GM18498 (cell line): ENCODE data around the gene MCF2L2.

Source experiments
- ATAC-seq: cut with Tn5 transposase; IDR thresholded peaks from one replicate; pipeline ENCODE4 v1.9.1; 2021; ENCODE audit warnings: mild to moderate bottlenecking, moderate library complexity; ENCODE audit not compliant: unreplicated experiment

MCF2L2 gene

GRCh38 chr3:183300996-183301562 lies 127.3 kb downstream of the MCF2L2 start:
- ATAC-seq = no peak

- ATAC-seq = no peak
Observed at GRCh38 chr3:183299976-183300375, 128.4 kb downstream of the MCF2L2 start.

- ATAC-seq = no peak
Observed at GRCh38 chr3:183298701-183299153, 129.7 kb downstream of the MCF2L2 start.

- ATAC-seq = no peak
Observed at GRCh38 chr3:183296944-183297343, 131.5 kb downstream of the MCF2L2 start.

DNA sequence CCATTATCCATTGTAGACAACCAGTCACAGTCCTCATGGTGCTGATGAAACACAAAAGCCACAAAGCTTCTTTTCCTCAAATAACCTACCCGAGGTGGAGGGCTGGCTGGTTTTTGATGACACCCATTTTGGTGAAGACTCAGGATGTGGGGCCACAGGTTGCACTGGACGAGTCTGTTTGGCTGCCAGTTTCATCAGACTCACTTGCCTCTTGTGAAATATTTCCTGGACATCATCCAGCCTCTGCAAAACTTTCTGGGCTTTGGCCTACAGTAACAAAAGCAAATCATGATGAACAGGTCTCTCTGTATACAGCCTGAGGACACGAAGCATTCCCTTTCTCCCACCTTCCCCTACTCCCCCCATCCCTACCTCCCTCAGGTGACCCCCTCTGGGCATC lies 133.2 kb downstream of the MCF2L2 start:
- ATAC-seq = no peak

DNA sequence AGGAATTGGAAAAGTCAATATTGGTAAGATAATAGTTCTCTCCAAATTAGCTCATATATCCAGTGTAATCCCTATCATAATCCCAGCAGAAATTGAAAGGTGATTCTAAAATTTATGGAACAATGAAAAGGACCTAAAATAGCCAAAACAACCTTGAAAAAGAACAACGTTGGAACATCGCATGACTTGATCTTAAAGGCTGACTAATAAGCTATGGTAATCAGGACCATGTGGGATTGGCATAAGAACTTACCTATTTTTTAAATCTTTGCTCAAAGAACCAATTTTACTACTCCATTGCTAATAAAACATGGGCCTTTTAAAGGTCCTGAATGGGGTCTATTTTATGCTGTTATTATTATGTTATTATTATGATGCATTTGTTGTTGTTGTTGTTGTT lies 134.5 kb downstream of the MCF2L2 start:
- no peak for ATAC-seq

DNA sequence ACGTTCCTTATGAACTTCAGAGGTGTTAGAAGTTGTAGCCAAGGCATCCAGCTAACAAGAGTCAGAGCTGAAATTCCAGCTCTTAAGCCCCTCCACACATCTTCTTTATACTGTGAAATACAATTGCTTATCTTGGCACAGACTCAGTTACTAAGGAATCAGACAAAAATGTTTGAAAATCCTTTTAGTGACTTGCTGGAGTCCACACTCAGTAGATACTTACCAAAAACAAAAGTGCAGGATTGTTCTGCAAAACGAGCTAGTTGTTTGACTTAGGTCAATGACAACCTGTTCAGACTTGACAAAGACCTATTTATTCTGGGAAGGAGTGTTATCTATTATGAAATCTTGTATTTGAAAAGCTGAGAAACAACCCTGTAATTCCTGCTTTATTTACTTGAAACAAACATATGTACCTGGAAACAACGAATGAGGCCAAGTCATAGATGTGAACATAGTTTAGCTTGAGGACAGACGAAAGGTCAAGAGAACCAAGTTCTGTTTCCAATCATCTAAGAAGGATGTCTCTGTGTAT lies 136.9 kb downstream of the MCF2L2 start:
- ATAC-seq = no peak

DNA sequence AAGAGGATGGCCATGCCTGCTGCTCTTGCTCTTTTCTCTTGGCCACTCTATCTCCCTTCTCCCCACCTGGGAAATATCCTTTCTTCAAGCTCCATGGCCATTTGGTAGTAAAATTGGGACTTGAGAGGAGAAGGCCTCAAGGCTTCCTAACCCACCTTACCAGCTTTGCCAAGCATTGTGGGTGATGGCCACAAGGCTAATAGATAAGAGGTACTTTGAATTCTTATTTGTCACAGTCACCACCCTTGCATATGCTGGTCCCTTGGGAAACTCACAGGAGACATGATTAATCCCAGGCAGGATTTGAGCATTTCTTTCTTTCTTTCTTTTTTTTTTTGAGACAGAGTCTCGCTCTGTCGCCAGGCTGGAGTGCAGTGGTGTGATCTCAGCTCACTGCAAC lies 138.2 kb downstream of the MCF2L2 start:
- no peak for ATAC-seq

GRCh38 chr3:183288117-183288516 lies 140.3 kb downstream of the MCF2L2 start:
- ATAC-seq = no peak

- ATAC-seq = no peak
Observed at GRCh38 chr3:183287301-183287971, 141.0 kb downstream of the MCF2L2 start.

DNA sequence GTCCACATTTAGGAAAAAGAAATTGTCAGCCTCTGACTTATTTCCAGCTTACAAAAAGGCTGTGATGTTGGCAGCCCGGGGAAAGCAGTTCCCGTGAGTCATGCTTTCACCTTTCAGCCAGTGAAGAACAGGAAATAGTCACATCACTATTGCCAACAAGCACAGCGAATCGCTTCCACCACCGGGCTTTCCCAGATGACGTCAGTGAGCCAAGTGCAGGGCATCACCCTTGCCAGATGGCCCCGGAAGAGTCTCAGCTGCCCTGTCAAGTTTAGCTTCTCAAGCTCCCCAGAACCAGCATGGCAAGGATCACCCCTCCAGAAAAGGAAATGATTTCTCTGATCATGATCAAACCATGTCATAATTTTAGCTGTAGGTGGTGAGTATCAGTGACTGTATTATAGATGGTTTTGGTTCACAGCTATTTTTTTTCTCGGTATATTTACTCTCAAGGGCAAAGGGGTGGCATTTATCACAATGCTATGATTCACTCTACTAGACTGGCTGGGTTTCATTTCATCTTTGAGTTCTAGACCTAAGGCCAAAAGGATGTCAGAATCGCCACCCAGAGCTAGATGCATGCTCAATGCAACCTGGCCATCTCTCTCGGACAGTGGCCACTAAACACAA lies 142.5 kb downstream of the MCF2L2 start:
- peak; percentile 97 for ATAC-seq

DNA sequence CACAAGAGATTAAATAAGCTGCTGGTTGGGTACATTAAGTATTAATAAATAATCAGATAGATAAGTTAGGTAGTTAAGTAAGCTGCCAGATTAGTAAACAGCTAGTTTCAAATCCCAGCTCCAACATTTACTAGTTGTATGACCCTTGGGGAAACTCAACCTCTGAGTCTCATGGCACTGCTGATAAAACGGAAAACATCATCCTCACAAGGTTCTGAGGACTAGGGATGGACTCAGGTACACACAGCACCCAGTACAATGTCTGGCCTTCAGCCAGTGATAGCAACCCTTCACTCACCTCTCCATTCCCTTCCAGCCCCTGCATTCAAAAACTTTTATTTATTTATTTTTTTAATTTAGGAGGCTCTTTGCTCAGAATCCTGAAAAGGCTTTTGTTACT lies 143.1 kb downstream of the MCF2L2 start:
- no peak for ATAC-seq

DNA sequence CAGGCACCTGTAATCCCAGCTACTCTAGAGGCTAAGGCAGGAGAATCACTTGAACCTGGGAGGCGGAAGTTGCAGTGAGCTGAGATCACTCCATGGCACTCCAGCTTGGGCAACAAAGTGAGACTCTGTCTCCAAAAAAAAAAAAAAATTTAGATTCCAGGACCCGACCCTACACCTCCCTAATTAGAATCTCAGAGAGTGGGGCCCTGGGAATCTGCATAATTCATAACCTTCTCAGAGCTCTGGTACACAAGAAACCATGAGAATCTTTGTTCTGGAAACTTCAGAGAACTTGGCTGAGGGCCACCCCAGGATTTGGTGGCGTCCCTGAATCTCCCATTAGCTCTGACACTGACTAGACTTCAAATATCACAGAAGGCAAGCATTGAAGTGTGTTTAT lies 143.8 kb downstream of the MCF2L2 start:
- no peak for ATAC-seq

GRCh38 chr3:183283886-183284285 lies 144.5 kb downstream of the MCF2L2 start:
- no peak for ATAC-seq

DNA sequence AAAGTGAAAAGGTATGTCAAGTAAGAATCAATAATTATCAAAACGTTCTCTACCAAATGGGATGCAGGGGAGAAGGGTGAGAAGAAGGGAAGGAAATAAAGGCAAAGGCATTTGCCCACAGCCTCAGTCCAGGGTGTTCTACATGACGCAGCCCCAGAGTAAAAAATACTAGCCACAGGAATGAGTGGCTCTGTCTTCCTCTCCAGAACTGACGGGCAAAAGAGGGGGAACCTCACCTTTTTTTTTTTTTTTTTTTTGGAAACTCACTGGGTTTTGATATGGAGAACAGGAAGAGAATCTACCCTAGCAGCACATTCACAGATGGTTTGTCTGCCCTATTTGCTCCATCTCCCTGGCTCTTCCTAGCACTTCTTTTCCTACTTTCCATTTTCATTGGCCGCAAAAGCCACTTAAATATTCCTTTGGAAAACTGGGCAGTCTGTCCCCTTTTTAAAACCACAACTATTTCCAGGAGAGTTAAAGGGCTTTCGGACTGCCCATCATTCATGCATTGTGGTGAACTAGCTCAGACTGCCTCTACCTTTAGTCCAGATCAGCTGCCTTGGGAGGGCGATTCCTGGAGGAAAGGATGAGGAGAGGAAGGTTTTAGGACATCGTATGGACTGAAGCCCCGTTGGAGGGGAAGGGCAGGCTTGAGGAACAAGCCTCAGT lies 147.2 kb downstream of the MCF2L2 start:
- no peak for ATAC-seq

DNA sequence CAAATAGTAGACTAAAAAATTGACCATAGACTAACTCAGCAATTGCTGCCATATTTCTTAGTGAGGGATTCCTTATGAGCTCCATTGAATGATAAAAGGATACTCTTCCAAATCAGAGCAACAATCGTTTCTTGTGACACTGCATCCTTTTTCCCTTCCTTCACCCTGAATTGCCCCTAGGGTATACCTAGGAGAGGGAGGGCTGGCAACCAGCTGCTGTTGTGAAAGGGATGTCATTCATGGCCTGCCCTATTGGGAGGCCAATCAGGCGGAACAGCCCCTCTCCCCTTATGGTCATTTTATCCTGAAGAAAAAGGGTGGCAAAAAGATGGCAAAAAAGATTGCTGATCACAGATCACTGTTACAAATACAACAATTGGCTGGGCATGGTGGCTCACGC lies 149.0 kb downstream of the MCF2L2 start:
- no peak for ATAC-seq

GRCh38 chr3:183278479-183279088 lies 149.8 kb downstream of the MCF2L2 start:
- ATAC-seq = no peak

GRCh38 chr3:183277260-183277659 lies 151.2 kb downstream of the MCF2L2 start:
- ATAC-seq = no peak

- no peak for ATAC-seq
Observed at GRCh38 chr3:183275937-183276336, 152.5 kb downstream of the MCF2L2 start.

DNA sequence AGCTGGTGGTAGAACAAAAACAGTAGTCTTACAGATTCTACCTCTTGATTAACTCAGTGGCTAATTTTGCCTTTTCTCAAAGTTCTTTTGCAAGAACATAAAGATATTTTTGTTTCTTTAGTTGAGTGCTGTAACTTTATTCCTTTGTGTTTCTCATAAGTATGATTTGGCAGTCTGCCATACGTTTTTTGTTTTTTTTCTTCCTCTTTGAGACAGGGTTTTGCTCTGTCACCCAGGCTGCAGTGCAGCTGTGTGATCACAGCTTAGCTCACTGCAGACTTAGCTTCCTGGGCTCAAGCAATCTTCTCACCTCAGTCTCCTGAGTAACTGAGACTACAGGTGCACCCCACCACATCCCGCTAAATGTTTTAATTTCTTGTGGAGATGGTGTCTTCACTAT lies 153.0 kb downstream of the MCF2L2 start:
- no peak for ATAC-seq

- ATAC-seq = no peak
Observed at GRCh38 chr3:183274609-183275008, 153.8 kb downstream of the MCF2L2 start.
